Lung (tissue), 12 donors: ENCODE measurements around the gene EPHB6. TPM values are rescaled to one million over a fixed set of nuclear protein-coding genes. Genes with fewer than 3 reads are reported as not detected.

ENCODE experiments used
- ATAC-seq: fragments of 200-7000 bp; cut with Tn5 transposase; one replicate; pipeline ENCODE4 v1.9.1; 2020; ENCODE audit warnings: moderate number of reproducible peaks; ENCODE audit not compliant: insufficient read depth, low FRiP score
- DNase-seq, 3 donors: peaks; one replicate each; pipeline ENCODE4 v3.0.0-alpha.2; 2013 to 2017
- H3K27ac ChIP-seq, 2 donors: one replicate each; pipeline ENCODE4 v1.5.1; 2013; ENCODE audit warnings: mild to moderate bottlenecking in 2 of 2, moderate library complexity in 2 of 2, control low read depth in 1 of 2, inconsistent platforms in 1 of 2, low read depth in 1 of 2, low read length in 1 of 2
- H3K27me3 ChIP-seq, 3 donors: one replicate each; pipeline ENCODE4 v1.5.1; 2013; ENCODE audit warnings: low read length in 2 of 3; ENCODE audit not compliant: control insufficient read depth in 3 of 3, insufficient read depth in 3 of 3
- H3K36me3 ChIP-seq, 4 donors: one replicate each; pipeline ENCODE4 v1.5.1; 2013; ENCODE audit warnings: low read length in 4 of 4, mild to moderate bottlenecking in 1 of 4, moderate library complexity in 1 of 4; ENCODE audit not compliant: control insufficient read depth in 4 of 4, insufficient read depth in 4 of 4
- H3K4me1 ChIP-seq, 5 donors: one replicate each; pipeline ENCODE4 v1.5.1; 2013; ENCODE audit warnings: low read length in 5 of 5, mild to moderate bottlenecking in 2 of 5, moderate library complexity in 1 of 5; ENCODE audit not compliant: control insufficient read depth in 5 of 5, insufficient read depth in 5 of 5
- H3K4me3 ChIP-seq: one replicate; pipeline ENCODE4 v1.5.1; 2013; ENCODE audit warnings: mild to moderate bottlenecking, control low read depth, moderate library complexity
- H3K9ac ChIP-seq, 2 donors: one replicate each; pipeline ENCODE4 v1.5.1; 2013; ENCODE audit warnings: low read length in 2 of 2, control low read depth in 1 of 2; ENCODE audit not compliant: insufficient read depth in 1 of 2
- H3K9me3 ChIP-seq, 4 donors: one replicate each; pipeline ENCODE4 v1.5.1; 2013; ENCODE audit warnings: low read length in 3 of 4, mild to moderate bottlenecking in 1 of 4, moderate library complexity in 1 of 4; ENCODE audit not compliant: control insufficient read depth in 4 of 4, insufficient read depth in 3 of 4
- WGBS, 2 donors: extraction: QIAGEN DNeasy Blood & Tissue Kit; methylation state at CpG; one replicate each; pipeline ENCODE4 v1.1.7; 2013; 5-methylcytosine and 5-hydroxymethylcytosine counted together
- polyA plus RNA-seq, 2 donors: library from polyadenylated mRNA; stranded (reverse); fragments of 200-250 nt; gene quantifications; one replicate each; pipeline ENCODE4 v1.2.1, GENCODE V29; 2013
- total RNA-seq, 2 donors: library from RNA; depleted of rRNA in 1 of 2; stranded (reverse); fragments of >200 nt in 1 of 2; gene quantifications; one replicate each; pipeline ENCODE4 v1.2.1, GENCODE V29; 2014 to 2021
- TF ChIP-seq, protein P1 (sequence below): IDR thresholded peaks from 2 replicates; pipeline ENCODE4 v1.5.1; 2012; ENCODE audit warnings: mild to moderate bottlenecking; ENCODE audit errors: control extremely low read depth, extremely low read depth
- donor health status: control.
- donor health status: control.
- donor health status: Bipolar disorder and iron deficiency.
- donor health status: healthy.
- donor health status: DM: yes; HTN: yes; CAD: no.

Gene EPHB6
- total and polyA plus RNA-seq, 4 donors = 3.2 to 18.8 (median 13.5) TPM

DNA sequence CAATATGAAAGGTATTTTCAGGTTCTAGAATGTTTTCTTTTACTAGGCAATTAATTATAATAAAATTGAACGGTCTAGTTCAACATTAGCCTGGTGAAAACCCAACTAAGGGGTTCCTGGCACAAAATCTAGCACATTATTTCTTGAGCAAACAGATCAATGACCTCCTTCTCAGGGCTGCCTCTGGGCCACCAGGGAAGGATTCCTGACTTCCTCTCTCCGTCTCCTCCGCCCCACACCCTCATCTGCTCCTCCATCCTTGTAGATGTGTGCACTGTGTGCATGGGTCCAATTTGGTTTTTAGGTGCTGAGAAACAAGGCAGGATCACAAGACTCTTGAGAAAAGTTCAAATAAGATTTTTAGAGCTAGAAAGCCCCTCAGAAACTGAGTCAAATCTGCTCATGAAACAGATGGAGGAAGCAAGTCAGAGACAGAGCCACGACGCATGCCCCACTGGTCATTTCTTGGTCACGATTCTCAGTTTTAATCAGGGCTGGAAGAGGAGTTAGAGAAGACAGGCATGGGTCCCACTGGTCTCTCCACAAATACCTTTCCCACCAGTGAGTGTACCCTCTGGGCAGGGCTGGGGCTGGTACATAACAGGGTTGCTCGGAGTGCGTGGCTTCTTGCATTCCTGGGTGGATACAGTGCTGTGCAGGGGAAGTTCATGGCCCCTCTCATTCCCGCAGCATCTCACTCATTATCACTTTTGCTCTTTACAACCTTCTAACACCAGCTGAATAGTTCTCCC is 26.9 kb downstream of the EPHB6 start:
- no peak overlapping the region for H3K27ac ChIP-seq
- TF ChIP-seq, protein P1, sequence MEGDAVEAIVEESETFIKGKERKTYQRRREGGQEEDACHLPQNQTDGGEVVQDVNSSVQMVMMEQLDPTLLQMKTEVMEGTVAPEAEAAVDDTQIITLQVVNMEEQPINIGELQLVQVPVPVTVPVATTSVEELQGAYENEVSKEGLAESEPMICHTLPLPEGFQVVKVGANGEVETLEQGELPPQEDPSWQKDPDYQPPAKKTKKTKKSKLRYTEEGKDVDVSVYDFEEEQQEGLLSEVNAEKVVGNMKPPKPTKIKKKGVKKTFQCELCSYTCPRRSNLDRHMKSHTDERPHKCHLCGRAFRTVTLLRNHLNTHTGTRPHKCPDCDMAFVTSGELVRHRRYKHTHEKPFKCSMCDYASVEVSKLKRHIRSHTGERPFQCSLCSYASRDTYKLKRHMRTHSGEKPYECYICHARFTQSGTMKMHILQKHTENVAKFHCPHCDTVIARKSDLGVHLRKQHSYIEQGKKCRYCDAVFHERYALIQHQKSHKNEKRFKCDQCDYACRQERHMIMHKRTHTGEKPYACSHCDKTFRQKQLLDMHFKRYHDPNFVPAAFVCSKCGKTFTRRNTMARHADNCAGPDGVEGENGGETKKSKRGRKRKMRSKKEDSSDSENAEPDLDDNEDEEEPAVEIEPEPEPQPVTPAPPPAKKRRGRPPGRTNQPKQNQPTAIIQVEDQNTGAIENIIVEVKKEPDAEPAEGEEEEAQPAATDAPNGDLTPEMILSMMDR = no peak
- H3K27me3 ChIP-seq = no peaks in the 10 kb centered on the region
- no peaks in the 10 kb centered on the region for H3K9me3 ChIP-seq
- peaks cover 0 to 4% (median 0%) of the 10 kb centered on the region in 5 donors for H3K4me1 ChIP-seq
- no peak overlapping the region for H3K4me3 ChIP-seq
- H3K9ac ChIP-seq = no peak overlapping the region
- DNase-seq (peak in 1 of 3 donors; percentile 1), ATAC-seq (no peak)
- no peaks in the 10 kb centered on the region for H3K36me3 ChIP-seq
- 82% methylated on average over 9 of the region's 9 CpGs for WGBS, 2 donors

- DNase-seq = peak in 1 of 3 donors; percentile 3
- no peak for ATAC-seq
- Histone ChIP-seq H3K4me3 (no peak overlapping the region), H3K36me3 (no peaks in the 10 kb centered on the region), H3K9ac (no peak overlapping the region), H3K27ac (no peak overlapping the region), H3K27me3 (no peaks in the 10 kb centered on the region), H3K4me1 (peaks cover 0 to 8% (median 0%) of the 10 kb centered on the region in 5 donors), H3K9me3 (no peaks in the 10 kb centered on the region)
- 77 to 82% methylated on average over 5 of the region's 5 CpGs for WGBS, 2 donors
- TF ChIP-seq, protein P1 = no peak
These were observed 27.4 kb downstream of the EPHB6 start for GRCh38 chr7:142882338-142882678.

GRCh38 chr7:142883145-142883544 is 28.3 kb downstream of the EPHB6 start:
- H3K27me3 ChIP-seq = no peaks in the 10 kb centered on the region
- DNase-seq (peak in 1 of 3 donors; percentile 4), ATAC-seq (no peak)
- H3K4me1 ChIP-seq = peaks cover 0 to 14% (median 0%) of the 10 kb centered on the region in 5 donors
- H3K4me3 ChIP-seq = no peak overlapping the region
- 91 to 92% methylated on average over 10 of the region's 10 CpGs for WGBS, 2 donors
- no peaks in the 10 kb centered on the region for H3K9me3 ChIP-seq
- TF ChIP-seq, protein P1 = no peak
- no peak overlapping the region for H3K9ac ChIP-seq
- H3K36me3 ChIP-seq = no peaks in the 10 kb centered on the region
- H3K27ac ChIP-seq = no peak overlapping the region
